GM12874 (cell line): ENCODE results near the gene ROPN1L.

Experiments
- TF ChIP-seq, protein P1 (sequence below): IDR thresholded peaks from 2 replicates; pipeline ENCODE4 v1.5.1; 2011; ENCODE audit warnings: low read depth, mild to moderate bottlenecking, control low read depth, low read length, moderate library complexity; ENCODE audit not compliant: insufficient read depth

Gene ROPN1L

DNA sequence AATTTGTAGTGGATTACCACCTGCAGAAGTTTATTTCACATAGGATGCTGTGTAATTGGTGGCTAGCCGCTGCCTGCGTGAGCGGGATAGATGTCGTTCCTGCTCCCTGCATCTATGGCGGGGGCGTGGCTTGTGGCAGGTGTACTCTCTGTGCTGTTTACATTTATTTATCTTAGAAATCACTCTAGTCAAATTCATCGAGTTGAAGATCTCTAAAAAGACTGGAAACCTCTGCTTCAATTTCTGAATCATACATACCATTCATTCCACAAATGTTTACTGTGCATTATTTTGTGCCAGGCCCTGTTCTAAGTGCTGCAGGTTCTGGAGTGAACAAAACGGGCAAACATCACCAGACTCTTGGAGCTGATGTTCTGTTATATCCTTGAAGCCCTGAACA, 11.9 kb downstream of the ROPN1L start:
- TF ChIP-seq, protein P1, sequence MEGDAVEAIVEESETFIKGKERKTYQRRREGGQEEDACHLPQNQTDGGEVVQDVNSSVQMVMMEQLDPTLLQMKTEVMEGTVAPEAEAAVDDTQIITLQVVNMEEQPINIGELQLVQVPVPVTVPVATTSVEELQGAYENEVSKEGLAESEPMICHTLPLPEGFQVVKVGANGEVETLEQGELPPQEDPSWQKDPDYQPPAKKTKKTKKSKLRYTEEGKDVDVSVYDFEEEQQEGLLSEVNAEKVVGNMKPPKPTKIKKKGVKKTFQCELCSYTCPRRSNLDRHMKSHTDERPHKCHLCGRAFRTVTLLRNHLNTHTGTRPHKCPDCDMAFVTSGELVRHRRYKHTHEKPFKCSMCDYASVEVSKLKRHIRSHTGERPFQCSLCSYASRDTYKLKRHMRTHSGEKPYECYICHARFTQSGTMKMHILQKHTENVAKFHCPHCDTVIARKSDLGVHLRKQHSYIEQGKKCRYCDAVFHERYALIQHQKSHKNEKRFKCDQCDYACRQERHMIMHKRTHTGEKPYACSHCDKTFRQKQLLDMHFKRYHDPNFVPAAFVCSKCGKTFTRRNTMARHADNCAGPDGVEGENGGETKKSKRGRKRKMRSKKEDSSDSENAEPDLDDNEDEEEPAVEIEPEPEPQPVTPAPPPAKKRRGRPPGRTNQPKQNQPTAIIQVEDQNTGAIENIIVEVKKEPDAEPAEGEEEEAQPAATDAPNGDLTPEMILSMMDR: no peak

DNA sequence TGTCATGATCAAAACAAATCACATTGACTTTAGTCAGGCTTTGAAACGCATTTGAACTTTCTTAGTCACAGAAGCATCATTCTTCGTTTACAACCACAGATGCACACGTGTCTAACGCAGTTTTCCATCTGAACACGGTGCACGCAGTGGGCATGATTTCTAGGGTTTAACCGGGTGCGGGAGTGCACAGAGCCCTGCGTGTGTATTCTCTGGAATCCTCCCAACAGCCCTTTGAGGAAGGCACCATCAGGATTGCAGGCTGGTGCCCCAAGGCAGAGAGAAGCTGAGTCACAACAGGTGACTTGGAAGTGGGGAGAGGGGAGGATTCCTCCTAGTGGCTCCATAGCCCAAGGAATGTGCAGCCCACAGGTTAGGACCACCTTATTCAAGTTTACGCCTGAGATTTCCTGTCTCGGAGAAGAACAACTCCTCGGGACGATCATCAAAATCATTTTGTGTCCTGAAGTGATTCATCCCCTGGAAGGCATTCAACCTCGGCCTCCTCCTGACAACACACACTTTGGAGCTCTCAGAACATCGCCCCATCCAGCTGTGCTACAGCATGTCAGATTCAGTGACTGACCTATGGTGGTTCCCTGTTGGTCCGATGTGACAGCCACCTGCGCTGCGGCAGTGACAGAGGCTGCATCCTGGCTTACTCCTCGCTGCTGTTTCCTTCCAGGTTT, 13.1 kb downstream of the ROPN1L start:
- TF ChIP-seq, protein P1: no peak

DNA sequence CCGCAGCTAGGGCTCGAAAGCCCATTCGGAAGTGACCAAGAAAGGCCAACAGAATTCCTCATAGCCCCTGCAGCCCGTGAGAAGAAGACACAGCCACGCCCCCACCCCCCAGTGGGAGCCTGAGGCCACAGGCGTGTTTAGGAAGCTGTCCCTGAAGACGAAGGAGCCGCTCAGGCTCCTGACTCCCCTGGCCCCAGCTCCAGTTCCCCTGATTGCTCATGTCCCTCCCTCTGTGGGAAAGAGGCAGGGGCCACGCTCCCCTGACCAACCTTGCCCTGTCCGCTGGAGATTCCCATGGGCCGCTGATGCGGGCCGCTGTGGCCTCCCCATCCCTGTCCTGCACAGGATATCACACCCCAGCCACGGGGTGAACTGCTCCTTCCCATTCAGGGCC, 13.6 kb downstream of the ROPN1L start:
- TF ChIP-seq, protein P1: no peak

GRCh38 chr5:10456583-10457420, 15.1 kb downstream of the ROPN1L start:
- TF ChIP-seq, protein P1: no peak

DNA sequence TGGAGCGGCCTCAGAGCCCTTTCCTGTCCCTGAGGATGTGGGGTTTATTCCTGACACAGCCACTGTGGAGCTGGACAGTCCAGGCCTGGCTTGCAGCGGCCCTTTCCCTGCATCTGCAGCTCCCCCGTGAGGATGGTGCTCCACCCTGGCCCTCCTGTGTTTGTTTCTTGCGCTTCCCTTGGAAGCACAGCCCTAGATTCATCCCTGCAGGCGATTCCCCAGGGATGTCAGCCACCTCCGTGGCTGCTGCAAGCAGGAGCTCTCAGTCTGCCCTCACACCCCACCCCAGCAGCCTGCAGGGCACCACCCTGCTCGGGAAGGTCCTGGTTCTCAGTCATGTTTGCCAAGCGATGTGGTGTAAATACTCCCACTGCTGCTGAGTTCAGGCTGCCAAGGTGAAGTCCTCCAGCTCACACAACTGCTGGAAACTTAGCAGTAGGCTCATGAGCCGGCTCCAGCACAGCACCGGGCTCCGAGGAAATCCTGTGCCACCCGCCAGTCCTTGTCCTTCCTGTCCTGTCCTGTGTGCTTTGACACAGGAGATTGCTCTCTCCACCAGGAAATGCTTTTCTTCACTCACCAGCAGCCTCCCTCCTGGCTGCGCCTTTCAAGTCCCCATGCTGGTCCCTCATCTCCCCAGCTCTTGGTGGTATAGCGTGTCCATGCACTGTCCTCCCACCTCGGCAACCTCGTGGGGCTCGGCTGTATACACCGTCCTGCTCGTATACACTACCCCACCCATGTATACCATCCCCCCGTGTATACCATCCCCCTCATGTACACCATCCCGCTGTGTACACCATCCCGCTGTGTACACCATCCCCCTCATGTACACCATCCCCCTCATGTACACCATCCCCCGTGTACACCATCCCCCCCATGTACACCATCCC, 16.2 kb downstream of the ROPN1L start:
- TF ChIP-seq, protein P1: no peak

DNA sequence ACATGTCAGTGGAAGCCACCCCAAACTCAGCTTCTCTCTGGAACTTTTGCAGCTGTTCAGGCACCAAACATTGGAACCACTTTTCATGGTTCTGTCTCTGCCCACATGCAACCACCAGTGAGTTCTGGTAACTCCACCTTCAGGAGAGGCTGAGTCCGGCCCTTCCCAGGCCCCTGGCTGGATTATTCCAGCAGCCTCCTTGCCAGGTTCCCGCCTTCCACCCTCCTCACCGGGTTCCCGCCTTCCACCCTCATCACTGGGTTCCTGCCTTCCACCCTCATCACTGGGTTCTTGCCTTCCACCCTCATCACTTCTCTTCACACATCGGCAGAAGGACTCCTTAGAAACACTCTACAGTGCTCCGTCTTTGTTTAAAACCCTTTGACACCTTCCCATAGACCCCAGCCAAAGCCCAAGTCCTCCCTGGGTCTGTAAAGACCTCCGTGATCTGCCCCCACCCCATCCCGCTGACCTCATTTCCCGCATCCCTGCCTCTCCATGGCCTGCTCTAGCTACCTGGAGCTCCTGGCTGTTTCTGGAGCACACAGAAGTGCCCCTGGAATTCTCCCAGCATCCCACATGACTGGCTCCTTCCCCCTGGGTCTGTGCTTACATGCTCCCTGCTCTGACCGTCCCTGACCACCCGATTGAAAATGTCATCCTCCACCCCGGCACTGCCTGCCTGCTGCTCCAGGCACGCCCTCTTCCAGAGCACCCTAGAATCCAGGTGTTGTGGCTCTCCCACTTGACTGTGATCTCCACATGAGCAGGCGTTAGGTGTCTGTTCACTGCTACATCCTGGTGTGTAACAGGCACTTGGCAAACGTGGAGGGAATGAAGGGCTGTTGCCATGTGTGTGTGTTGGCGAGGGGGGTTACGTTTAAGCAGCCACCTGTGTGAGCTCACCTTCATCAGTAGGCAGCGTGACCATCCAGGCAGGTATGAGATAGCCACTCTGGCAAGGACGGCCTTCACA, 17.7 kb downstream of the ROPN1L start:
- TF ChIP-seq, protein P1: no peak
